Mesothelial cell of epicardium (in vitro differentiated cells): ENCODE results near the gene ZNF215. TPM values are rescaled to one million over a fixed set of nuclear protein-coding genes. Genes with fewer than 3 reads are reported as not detected.

Source experiments
- DNase-seq, 2 experiments: peaks; one replicate each; pipeline ENCODE4 v3.0.0; 2021; ENCODE audit warnings: low spot score in 2 of 2; ENCODE audit not compliant: unreplicated experiment in 2 of 2
- H3K27ac Mint-ChIP-seq: 2 replicates; pipeline ENCODE4 v1.8.0; 2021; ENCODE audit warnings: mixed read lengths
- H3K27me3 Mint-ChIP-seq: 2 replicates; pipeline ENCODE4 v1.8.0; 2021; ENCODE audit warnings: low read depth, mixed read lengths
- H3K36me3 Mint-ChIP-seq: 2 replicates; pipeline ENCODE4 v1.8.0; 2021; ENCODE audit warnings: mixed read lengths
- H3K4me1 Mint-ChIP-seq: 2 replicates; pipeline ENCODE4 v1.8.0; 2021; ENCODE audit warnings: mixed read lengths
- H3K4me3 Mint-ChIP-seq: 2 replicates; pipeline ENCODE4 v1.8.0; 2021; ENCODE audit warnings: mild to moderate bottlenecking, moderate library complexity, mixed read lengths
- H3K9me3 Mint-ChIP-seq: 2 replicates; pipeline ENCODE4 v1.8.0; 2021; ENCODE audit warnings: mixed read lengths
- total RNA-seq: library from RNA; stranded (reverse); gene quantifications from 3 replicates; pipeline ENCODE4 v1.2.1, GENCODE V29; 2021
- TF ChIP-seq, protein P1 (sequence below): fragments of 200-600 bp; sonication (generic); IDR thresholded peaks from one replicate; pipeline ENCODE4 v1.5.0; 2021; ENCODE audit warnings: antibody characterized with exemption; ENCODE audit not compliant: unreplicated experiment

ZNF215 gene
- total RNA-seq, 1 donor from 2014 or later: 2.8 TPM

DNA sequence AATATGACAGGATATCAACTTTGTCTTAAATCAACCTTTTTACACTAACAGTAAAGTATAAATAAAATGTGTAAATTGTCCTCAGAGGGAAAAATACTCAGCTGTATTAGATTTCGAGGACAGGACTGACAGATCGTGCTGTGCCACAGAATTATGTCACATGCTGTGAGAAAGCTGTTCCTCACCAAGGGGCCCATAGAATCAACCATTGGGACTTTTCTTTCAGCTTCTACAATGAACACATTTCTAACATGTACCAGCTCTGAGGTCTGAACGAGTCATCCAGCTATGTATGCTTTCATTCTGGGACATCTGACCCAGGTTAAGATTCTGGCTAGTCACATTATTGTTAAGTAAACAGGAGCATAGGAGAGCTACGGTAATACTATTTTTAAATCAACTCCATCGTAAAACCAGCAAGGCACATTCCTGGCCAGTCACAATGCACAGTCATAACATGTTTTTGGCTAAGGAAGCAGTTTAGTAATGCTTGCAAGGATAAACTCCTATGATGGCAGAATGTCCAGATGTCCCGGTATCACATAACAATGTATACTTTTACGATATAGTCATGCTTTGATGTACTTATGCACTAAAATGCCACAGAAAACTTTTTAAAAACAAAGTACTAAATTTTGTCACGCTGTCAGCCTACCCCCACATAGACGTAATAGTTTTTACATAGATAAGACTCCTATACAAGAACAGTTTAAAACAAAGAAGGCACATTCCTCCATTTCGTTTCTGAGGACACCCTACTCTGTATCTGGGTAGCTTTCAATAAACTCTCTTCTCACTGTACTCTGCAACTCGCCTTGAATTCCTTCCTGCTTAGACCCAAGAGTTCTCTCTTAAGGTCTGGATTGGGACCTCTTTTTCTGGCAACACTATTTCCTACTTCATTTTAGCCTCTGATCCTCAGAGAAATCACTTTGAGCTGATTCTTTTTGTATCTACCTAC, 66.5 kb downstream of the ZNF215 start:
- TF ChIP-seq, protein P1, sequence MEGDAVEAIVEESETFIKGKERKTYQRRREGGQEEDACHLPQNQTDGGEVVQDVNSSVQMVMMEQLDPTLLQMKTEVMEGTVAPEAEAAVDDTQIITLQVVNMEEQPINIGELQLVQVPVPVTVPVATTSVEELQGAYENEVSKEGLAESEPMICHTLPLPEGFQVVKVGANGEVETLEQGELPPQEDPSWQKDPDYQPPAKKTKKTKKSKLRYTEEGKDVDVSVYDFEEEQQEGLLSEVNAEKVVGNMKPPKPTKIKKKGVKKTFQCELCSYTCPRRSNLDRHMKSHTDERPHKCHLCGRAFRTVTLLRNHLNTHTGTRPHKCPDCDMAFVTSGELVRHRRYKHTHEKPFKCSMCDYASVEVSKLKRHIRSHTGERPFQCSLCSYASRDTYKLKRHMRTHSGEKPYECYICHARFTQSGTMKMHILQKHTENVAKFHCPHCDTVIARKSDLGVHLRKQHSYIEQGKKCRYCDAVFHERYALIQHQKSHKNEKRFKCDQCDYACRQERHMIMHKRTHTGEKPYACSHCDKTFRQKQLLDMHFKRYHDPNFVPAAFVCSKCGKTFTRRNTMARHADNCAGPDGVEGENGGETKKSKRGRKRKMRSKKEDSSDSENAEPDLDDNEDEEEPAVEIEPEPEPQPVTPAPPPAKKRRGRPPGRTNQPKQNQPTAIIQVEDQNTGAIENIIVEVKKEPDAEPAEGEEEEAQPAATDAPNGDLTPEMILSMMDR: no peak
- Mint-ChIP-seq H3K27me3 (no peaks in the 10 kb centered on the region), H3K4me3 (no peak overlapping the region), H3K4me1 (peaks cover 23% of the 10 kb centered on the region), H3K27ac (peak overlapping the region; percentile 54), H3K36me3 (no peaks in the 10 kb centered on the region), H3K9me3 (no peaks in the 10 kb centered on the region)
- DNase-seq: no peak

DNA sequence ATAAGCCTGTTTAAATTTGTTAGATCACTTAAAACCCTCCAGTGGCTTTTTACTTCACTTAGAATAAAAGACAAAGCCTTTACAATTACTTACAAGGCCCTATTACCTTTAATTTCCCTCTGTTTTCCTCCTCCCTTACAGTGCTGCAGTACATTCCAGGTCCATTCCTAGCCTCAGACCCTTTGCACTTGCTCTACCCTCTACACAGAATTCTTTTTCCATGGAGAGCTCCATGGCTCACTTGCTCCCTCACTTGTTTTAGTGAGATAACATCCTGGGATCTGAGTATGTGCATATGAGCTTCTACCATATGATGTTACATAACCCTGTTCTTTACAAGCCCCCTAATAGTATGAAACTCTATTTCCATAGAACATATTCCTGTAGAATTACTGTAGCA, 69.5 kb downstream of the ZNF215 start:
- Mint-ChIP-seq H3K4me3 (no peak overlapping the region), H3K4me1 (peaks cover 25% of the 10 kb centered on the region), H3K9me3 (no peaks in the 10 kb centered on the region), H3K27ac (no peak overlapping the region), H3K36me3 (peaks cover 12% of the 10 kb centered on the region), H3K27me3 (no peaks in the 10 kb centered on the region)
- TF ChIP-seq, protein P1: no peak
- DNase-seq: no peak

DNA sequence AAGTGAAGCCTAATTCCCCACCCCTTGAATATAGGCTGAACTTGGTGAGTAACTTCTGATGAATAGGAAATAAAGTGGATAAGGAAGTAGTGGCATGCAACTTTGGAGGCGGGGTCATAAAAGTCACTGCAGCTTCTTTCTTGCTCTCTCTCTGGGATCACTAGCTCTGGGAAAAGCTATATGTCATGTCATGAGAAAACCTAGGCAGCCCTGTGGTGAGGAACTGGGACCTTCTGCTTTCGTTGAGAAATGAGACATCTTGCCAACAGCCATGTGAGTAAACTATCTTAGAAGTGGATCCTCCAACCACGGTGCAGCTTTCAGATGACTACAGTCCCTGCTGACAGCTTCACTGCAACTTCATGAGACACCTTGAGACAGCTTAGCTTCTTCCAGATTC, 78.3 kb downstream of the ZNF215 start:
- TF ChIP-seq, protein P1: no peak
- DNase-seq: no peak
- Mint-ChIP-seq H3K9me3 (no peaks in the 10 kb centered on the region), H3K27me3 (no peaks in the 10 kb centered on the region), H3K4me3 (no peak overlapping the region), H3K36me3 (peaks cover 24% of the 10 kb centered on the region), H3K27ac (no peak overlapping the region), H3K4me1 (no peaks in the 10 kb centered on the region)

Other genes with a start within 250 kb of the ZNF215 start
- 41.6 to 45.3 TPM (median 42.7 TPM) in 3 replicates for gene MRPL17, start 243.1 kb upstream of the ZNF215 start, total RNA-seq
- gene OR2AG2, start 154.4 kb upstream of the ZNF215 start, total RNA-seq: 0.11 to 0.29 TPM (median 0.27 TPM) in 3 replicates
- gene OR2AG1, start 143.4 kb upstream of the ZNF215 start, total RNA-seq: not detected in 3 replicates
- 0.34 to 0.60 TPM (median 0.38 TPM) in 3 replicates for gene OR6A2, start 126.7 kb upstream of the ZNF215 start, total RNA-seq
- not detected in 3 replicates for gene OR10A5, start 80.7 kb upstream of the ZNF215 start, total RNA-seq
- gene OR10A2, start 63.4 kb upstream of the ZNF215 start, total RNA-seq: not detected in 3 replicates
- not detected in 3 replicates for gene OR10A4, start 49.8 kb upstream of the ZNF215 start, total RNA-seq
- 0.40 to 0.85 TPM (median 0.41 TPM) in 3 replicates for gene OR2D2, start 33.9 kb upstream of the ZNF215 start, total RNA-seq
- gene OR2D3, start 5.4 kb upstream of the ZNF215 start, total RNA-seq: not detected in 3 replicates
- gene ZNF214, start 93.9 kb downstream of the ZNF215 start, total RNA-seq: 6.2 to 7.4 TPM (median 6.5 TPM) in 3 replicates
- 0.51 to 0.58 TPM (median 0.54 TPM) in 3 replicates for gene NLRP14, start 94.1 kb downstream of the ZNF215 start, total RNA-seq
- 0.16 to 0.22 TPM (median 0.16 TPM) in 3 replicates for gene RBMXL2, start 162.6 kb downstream of the ZNF215 start, total RNA-seq